NCI-H1105 (cell line): ENCODE measurements around the gene LYPD4.

Experiments
- DNase-seq: peaks from one replicate; lab custom pipeline; 2025; lab: John Stamatoyannopoulos, UW

The LYPD4 gene

DNA sequence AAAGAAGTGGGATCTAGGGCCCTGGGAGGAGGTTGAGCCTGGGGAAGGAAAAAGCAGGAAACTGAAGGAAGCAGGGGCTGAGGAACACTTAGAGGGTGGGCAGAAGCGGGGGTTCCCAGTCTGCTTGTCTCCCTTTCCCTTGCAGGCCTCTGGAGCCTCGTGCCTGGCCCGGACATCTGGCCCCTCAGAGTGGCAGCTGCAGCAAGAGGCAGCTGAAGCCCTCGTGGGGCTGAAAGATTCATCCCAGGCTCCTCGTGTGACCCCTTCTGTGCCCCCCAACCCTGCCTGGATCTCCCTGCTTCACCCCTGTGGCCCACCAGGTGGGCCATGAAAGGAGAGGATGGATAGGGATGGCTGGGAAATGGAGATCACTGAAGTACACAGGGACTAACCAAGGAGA is 5.9 kb upstream of the LYPD4 start:
- DNase-seq, result no peak

DNA sequence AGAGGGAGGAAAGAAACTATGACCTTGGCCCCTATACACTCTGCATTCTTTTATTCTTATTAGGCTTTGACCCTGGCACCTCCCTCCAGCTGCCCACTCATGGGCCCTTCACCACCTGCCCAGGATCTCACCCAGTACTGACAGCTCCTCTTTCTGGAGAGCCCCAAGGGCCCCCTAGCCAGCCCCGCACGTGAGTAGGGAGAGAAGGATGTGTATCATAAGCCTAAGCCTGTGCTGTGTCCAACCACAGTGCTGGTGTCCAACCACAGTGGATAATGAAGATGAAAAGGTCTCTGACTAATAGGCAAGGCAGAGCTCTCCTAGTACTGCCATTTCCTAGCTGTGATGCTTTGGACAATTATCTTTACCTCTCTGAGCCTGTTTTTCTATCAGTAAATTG is 4.6 kb upstream of the LYPD4 start:
- no peak for DNase-seq

DNA sequence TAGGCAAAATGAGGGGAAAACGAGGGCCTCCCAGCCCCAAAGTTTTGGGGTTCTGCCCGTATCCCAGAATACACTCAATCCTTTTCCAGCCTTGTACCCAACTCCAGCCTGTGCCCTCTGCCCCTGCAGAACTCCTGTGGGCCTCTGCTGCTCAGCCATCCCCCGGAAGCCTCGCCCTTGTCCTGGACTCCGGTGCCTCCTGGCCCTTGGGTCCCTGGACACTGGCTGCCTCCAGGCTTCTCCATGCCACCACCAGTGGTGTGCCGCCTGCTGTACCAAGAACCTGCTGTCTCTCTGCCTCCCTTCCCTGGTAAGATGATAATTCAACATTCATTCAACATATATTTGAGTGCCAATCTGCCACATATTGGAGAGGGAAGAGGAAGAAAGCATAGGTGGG is 4.2 kb upstream of the LYPD4 start:
- DNase-seq, result no peak

GRCh38 chr19:41847351-41848105 is 3.0 kb upstream of the LYPD4 start:
- no peak for DNase-seq

DNA sequence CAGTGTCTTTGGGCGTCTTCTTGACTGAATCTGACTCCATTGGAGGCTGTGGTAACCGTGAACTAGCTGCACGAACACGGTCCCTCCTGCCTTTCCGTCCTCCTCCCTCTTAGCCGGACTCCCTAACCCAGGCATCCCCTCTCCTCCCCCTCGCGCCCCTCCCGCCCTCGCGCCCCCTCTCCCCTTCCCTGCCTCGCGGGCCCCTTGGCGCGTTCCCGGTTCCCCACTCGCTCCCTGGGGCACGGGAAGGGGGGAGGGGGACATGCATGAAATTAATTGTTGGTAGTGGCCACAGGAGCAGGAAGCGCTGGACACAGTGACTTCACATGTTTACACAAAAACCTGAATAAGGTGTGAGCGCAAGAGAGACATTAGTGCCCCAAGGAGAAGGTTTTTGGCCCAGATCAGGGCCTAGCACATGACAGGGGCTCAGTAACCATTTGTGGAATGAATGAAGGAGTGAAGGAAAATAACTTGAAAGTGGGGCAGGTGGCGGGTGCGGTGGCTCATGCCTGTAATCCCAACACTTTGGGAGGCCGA is 638 bp upstream of the LYPD4 start:
- DNase-seq, result no peak

DNA sequence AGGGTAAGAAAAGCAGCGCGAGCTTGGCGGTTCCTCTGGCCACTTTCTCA is 343 bp upstream of the LYPD4 start, which contains the start of gene DMRTC2:
DMRTC2 (plus strand) TSS at position 42 of the 50 bp plus-strand sequence. CDS start 2,387 bp downstream, outside the sequence.
- DNase-seq, result no peak

DNA sequence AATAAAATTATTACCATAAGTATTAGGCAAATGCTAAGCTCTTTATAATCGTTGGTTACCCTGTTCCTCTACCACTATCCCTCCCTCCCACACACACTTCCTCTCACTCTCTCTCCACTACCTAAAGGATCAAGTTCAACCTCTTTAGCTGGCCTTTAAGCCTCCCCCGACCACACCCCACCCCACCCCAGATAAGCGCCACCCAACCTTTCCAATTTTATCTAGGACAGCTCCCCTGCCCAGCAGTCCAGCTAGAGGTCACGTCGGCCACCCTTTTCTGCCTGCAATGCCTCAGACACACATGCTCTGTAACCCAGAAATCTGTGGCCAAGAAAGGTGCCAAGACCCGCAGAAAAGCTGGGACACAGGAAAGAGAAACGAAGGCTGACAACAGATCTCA is 1.1 kb downstream of the LYPD4 start:
- DNase-seq, result no peak

DNA sequence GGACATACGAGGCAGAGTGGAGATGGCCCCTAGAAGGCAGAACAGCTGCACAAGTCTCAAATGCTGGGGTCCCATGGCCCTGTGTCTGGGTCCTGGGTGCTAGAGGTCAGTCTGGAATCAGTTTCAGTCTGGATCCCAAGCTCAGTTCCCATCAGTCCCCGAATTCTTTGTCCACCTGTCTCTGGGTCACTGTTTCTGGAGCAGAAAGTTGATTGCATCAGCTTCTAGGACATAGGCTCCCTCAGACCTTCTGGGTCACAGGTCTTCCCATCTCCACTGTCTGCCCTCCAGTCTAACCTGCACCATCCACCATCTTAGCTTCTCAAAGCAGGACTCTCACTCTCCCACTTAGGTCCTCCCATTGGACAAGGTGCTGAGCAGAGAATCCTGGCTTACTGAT is 5.3 kb downstream of the LYPD4 start:
- no peak for DNase-seq

DNA sequence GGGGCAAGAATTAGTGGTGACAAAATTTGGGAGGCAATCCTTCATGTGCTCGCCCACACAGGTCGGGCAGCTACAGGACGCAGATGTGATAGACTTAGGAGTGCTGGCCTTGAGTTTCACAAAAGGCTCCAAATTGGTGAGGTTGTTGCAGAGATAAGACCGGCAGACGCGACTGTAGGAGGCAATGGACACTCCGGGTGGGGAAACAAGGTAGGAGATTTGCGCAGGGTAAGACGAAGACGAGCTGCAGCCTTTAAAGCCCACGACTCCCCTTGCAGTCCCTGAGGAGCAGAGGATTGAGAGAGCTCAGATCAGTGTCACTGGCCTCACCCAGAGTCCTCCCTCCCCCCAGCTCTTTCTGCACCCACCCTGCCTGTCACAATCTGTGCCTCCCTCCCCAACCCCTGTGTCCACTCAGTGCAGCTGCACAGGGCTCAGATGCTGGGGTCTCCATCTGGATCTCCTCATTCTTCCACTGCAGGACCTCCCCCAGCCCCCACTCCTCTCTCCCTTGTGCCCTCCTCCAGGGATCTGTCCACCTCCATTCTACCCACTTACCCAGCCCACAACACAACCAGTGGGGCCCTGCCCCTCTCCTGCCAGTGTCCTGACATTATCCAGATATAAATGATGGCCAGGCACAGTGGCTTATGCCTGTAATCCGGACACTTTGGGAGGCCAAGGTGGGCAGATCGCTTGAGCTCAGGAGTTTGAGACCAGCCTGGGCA is 6.3 kb downstream of the LYPD4 start:
- DNase-seq, result no peak

- DNase-seq, result peak; percentile 81
These were observed 23.3 kb downstream of the LYPD4 start for GRCh38 chr19:41821003-41821735.

GRCh38 chr19:41816761-41817160 is 27.7 kb downstream of the LYPD4 start:
- DNase-seq, result no peak

GRCh38 chr19:41815301-41815700 is 29.2 kb downstream of the LYPD4 start:
- no peak for DNase-seq

GRCh38 chr19:41813911-41814310 is 30.6 kb downstream of the LYPD4 start:
- DNase-seq, result no peak

DNA sequence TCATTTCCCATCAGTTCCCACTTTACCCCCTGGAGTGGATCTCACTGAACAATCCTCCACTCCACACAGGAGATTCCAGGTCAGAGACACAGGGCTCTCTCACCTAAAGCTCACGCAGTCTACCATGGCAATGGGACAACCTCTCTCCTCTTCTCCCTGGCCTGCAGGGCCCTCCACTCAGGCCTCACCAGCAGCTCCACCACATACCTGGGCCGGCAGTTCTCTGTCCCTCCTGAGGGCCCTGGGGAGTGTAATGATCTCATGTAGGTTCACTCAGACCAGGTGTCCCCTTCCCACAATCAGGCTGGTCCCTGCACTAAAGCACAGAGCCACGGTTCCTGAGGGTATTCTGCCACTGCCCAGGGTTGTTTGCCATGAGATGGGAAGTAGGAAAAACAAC is 32.5 kb downstream of the LYPD4 start:
- DNase-seq, result no peak

DNA sequence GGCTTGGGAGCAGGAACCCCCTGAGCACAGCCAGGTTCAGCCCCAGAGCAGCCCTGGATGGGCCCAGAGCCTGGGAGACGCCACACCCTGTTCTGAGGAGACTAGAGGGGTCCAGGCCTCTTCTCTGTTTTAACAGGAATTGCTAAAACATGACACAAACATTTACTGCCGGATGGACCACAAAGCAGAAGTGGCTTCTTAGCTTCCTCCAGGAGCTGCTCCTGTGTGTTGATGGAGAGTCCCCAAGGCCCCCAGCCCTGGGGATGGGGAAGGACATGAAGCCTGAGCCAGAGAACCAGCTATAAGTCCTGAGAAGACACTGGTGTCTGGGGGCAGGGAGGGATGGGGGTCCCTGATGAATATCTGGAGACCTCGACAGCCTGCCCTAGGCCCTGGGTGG is 33.4 kb downstream of the LYPD4 start:
- DNase-seq, result no peak

DNA sequence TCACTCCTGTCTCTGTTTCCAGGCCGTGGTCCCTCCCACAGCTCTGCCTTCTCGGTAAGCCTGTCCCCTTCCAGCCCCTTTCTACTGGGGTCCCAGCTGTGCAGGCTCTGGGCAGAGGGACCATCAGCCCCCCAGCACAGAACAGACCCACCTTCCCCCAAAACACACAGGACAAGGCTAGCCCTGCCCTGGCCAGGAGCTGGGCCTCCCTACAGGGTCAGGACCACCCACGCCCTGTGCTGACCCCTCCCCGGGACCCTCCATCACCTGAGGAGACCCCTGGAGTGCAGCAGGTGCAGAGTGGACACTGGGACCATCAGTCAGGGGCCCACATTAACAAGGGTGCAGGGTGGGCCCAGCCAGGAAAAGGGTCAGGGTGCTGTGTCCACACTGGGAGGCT is 34.2 kb downstream of the LYPD4 start:
- DNase-seq, result no peak

DNA sequence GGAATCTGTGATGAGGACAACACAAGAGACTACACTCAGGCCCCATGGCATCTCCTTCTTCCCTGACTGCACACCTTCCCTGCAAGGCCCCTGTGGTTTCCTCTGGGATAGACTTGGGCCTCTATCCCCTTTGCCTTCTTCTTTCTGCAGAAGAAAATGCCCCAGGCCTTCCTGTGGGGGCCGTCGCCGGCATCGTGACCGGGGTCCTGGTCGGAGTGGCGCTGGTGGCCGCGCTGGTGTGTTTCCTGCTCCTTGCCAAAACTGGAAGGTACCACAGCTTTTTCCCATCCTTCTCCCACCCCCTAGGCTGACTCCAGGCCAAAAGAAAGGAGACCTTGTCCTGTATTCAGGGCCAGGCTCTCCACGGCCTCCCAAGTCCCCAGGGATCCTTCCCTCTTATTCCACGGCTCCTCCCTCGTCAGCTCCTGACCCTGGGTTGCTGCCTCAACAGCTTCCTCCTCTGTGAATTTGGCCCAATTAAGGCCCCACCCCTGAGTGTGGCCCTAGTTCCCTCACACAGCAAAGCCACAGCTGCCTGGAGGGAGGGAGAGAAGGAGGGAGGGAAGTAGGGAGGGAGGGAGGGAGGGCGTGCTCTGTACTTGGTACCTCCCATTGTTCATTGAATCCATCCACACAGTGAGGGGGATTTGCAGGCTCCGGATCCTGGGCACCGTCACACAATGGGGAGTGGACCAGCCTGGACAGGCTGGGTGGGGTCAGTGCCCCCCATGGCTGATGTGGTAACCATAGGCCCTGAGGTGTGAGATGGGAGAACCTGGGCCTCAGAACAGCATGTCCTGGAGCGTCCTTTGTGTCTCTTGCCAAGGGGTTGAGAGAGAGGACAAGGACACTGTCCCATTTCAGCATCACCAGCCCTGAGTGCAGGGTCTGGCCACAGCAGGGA is 35.6 kb downstream of the LYPD4 start:
- DNase-seq, result no peak

- DNase-seq, result no peak
These were observed 37.3 kb downstream of the LYPD4 start for GRCh38 chr19:41807176-41807575.

- no peak for DNase-seq
These were observed 40.1 kb downstream of the LYPD4 start for GRCh38 chr19:41804336-41804735.

DNA sequence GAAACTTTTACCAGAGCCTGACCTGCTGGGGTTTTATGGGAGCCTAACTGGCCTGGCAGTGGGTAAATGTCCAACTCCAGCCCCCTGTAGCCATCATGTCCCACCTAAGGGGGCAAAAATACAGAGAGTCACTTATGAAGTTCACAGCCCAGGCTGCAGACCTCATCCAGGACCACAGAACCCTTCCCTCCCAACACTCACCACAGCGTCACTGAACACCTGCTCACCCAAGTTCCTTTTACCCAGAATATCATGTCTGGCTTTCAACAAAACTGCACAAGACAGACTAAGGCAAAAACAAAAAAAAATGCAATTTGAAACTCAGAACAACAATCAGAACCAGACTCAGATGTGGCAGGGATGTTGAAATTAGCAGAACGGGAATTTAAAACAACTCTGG is 41.7 kb downstream of the LYPD4 start:
- no peak for DNase-seq

DNA sequence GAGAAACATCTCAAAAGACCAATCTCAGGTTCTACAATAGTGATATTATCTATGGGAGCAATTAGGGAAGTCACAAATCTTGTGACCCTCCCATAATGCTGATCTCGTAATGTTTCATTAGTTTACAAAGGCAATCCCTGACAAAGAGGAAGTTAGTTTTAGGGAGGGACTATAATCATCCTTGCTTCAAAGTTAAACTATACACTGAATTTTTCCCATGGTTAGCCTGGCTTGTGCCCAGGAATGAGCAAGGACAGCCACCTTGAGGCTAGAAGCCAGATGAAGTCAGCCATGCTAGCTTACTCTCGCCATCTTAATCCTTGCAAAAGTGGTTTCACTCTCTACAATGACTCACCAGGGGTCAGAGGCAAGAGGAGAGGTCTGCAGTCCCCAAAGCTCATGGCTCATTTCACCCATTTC is 42.7 kb downstream of the LYPD4 start:
- DNase-seq, result no peak

- DNase-seq, result no peak
These were observed 43.5 kb downstream of the LYPD4 start for GRCh38 chr19:41801031-41801430.
